GM18858 (cell line): ENCODE results near the gene ZNF546.
"Not testable (repeated sequence)": the region's sequence is repeated elsewhere in the genome, so short reads cannot be mapped to it uniquely, and the experiment has no call there.

ENCODE experiments used
- ATAC-seq: cut with Tn5 transposase; IDR thresholded peaks from one replicate; pipeline ENCODE4 v1.9.1; 2021; ENCODE audit not compliant: unreplicated experiment

The ZNF546 gene

GRCh38 chr19:39996811-39997637, at the start of gene ZNF546:
ZNF546 (plus strand) TSS chr19:39997060; CDS start chr19:39998327, 1,267 bp downstream.
- peak; percentile 68 for ATAC-seq

GRCh38 chr19:39949026-39949747, 47.7 kb upstream of the ZNF546 start:
- no peak for ATAC-seq

GRCh38 chr19:39951065-39951650, 45.7 kb upstream of the ZNF546 start:
- no peak for ATAC-seq

- no peak for ATAC-seq
These were observed 45.2 kb upstream of the ZNF546 start for GRCh38 chr19:39951686-39952085.

DNA sequence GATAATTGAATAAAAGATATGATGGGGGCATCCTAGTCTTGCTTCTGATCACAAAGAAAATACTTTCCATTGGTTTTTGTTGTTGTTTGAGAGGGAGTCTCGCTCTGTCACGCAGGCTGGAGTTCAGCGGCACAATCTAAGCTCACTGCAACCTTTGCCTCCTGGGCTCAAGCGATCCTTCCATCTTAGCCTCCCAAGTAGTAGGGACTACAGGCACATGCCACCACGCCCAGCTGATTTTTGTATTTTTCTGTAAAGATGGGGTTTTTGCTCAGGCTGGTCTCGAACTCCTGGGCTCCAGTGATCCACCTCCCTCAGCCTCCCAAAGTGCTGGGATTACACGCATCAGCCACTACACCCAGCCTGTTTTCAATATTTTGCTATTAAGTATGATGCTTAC, 42.9 kb upstream of the ZNF546 start:
- ATAC-seq: no peak

GRCh38 chr19:39957886-39958285, 39.0 kb upstream of the ZNF546 start:
- not testable (repeated sequence) for ATAC-seq

- not testable (repeated sequence) for ATAC-seq
These were observed 37.9 kb upstream of the ZNF546 start for GRCh38 chr19:39958942-39959341.

- ATAC-seq: not testable (repeated sequence)
These were observed 37.5 kb upstream of the ZNF546 start for GRCh38 chr19:39959407-39959806.

- ATAC-seq: no peak
These were observed 33.0 kb upstream of the ZNF546 start for GRCh38 chr19:39963898-39964297.

DNA sequence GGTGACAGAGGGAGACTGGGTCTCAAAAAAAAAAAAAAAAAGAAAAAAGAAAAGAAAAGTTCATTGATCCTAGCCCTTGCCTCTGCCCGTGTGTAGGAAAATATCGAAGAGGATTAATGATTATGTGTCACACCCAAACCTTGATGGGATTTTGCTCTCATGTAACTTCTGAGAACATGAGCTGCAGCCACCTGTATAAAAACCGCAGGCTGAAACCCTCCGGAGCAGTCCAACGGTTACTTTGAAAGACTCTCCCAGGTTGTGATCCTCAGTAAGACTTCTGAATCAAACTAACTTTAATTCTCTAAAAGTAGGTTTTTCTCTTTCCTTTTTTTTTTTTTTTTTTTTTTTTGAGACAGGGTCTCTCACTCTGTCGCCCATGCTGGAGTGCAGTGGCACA, 30.2 kb upstream of the ZNF546 start:
- no peak for ATAC-seq

GRCh38 chr19:39967561-39967960, 29.3 kb upstream of the ZNF546 start:
- no peak for ATAC-seq

GRCh38 chr19:39968789-39969188, 28.1 kb upstream of the ZNF546 start:
- ATAC-seq: no peak

GRCh38 chr19:39969266-39969665, 27.6 kb upstream of the ZNF546 start:
- ATAC-seq: no peak

DNA sequence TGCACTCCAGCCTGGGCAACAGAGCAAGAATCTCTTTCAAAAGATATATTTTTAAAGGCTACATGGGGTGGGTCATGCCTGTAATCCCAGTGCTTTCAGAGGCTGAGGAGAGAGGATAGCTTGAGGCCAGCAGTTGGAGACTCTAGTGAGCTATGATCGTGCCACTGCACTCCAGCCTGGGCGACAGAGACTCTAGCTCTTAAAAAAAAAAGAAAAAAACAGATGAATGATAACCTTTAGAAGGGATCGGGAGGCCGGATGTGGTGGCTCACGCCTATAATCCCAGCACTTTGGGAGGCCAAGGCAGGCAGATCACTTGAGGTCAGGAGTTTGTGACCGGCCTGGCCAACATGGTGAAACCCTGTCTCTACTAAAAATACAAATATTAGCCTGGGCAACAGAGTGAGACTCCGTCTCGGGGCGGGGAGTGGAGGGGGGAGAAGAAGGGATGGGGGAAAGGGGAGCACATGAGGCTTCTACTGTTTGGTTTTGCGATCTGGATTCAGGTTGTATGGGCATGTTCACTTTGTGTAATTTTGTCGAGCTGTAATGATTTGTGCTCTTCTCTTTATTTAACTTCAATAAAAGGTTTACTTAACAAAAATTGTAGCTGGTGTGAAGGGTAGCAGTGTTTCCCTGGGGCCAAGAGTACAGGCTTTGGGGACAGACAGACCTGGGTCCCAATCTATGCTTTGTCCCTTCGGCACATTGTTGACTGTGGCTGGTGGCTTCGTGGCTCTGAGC, 27.0 kb upstream of the ZNF546 start:
- ATAC-seq: no peak

- ATAC-seq: no peak
These were observed 26.5 kb upstream of the ZNF546 start for GRCh38 chr19:39970425-39970674.

- peak; percentile 89 for ATAC-seq
These were observed 26.0 kb upstream of the ZNF546 start, which contains the start of gene PSMC4 for GRCh38 chr19:39970675-39971379. PSMC4 (plus strand) TSS chr19:39971165; CDS start chr19:39971203, 38 bp downstream.

DNA sequence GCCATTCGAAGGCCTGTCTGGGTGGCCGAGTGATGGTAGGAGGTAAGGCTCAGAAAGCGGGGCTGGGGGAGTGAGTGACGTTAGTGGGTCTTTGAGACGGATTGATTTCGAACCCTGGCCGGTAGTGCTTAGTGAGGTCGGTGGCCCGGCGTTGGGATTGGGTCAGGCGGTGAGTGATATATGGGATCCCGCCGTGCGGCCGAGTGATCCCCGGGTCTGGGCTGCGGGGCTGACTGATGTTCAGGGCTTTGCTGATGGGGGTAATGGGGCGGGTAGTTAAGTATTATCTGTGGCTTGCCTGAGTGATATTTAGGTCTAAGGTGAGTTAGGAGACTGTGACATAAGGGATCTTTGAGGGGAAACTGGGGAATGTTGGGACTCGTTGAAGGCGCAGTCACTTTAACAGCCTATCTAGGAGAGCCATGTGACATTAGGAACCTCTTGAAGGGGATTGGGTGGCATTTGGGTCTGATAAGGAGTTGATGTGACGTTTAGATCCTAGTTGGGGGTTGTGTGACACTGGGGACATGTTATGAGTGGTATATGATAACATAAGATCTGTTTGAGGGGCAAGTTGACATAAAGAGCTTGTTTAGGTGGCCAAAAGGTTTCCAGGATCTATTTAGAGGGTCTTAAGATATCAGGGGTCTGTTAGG, 25.4 kb upstream of the ZNF546 start:
- no peak for ATAC-seq

DNA sequence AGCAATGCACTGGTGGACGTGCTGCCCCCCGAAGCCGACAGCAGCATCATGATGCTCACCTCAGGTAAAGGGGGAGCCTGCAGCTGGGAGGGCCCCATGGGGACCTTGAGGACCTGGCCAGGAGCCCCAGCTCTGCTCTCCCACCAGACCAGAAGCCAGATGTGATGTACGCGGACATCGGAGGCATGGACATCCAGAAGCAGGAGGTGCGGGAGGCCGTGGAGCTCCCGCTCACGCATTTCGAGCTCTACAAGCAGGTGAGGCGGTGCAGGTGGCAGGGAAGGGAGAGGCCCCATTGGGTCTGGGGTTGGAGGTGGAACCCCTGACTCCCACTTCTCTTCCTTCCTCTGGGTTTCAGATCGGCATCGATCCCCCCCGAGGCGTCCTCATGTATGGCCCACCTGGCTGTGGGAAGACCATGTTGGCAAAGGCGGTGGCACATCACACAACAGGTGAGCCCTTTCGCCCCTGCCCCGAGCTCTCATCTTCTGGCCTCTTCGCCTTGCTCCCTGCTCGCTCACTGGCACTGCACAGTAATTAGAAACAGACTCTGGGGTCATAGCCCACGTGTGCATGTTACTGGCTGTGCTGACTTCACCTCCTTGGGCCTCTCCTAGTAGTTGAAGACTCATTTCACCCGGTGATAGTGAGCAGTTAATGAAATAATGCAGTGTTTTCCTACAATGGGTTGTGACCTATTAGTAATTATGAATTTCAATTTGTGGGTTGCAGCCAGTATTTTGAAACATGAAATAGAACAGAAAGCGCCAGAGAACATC, 22.3 kb upstream of the ZNF546 start:
- no peak for ATAC-seq

- no peak for ATAC-seq
These were observed 14.0 kb upstream of the ZNF546 start for GRCh38 chr19:39982883-39983282.
